IMR-90 (cell line): ENCODE data around the gene OR6P1. TPM values are rescaled to one million over a fixed set of nuclear protein-coding genes. Genes with fewer than 3 reads are reported as not detected.

Experiments
- ATAC-seq: fragments of 200-7000 bp; cut with Tn5 transposase; 2 replicates; pipeline ENCODE4 v1.9.1; 2020; ENCODE audit warnings: low read depth, mild to moderate bottlenecking, moderate library complexity
- BruUV-seq: library from RNA; stranded (reverse); fragments of 400-500 nt; replicated peaks from 2 replicates; lab custom pipeline; 2021; lab: Mats Ljungman, UMichigan
- CTCF ChIA-PET: fragments of 300-600 bp; formaldehyde crosslinking; extraction: SDS; loops from one replicate; lab custom pipeline; 2021; ENCODE audit warnings: antibody characterized with exemption; lab: Yijun Ruan, JAX
- POLR2A ChIA-PET: fragments of 300-600 bp; sonication (Branson Sonifier 250); formaldehyde crosslinking; loops from one replicate; lab custom pipeline; 2022; ENCODE audit warnings: antibody characterized with exemption; ENCODE audit not compliant: unreplicated experiment; lab: Charles Lee
- DNase-seq: peaks from one replicate; pipeline ENCODE4 v3.0.0; 2013
- H2AFZ ChIP-seq: replicated peaks from 2 replicates; pipeline ENCODE3; 2013; ENCODE audit warnings: low read length, mild to moderate bottlenecking; ENCODE audit not compliant: poor library complexity
- H2AK5ac ChIP-seq: 2 replicates; pipeline ENCODE4 v1.6.1; 2013; ENCODE audit warnings: low read depth, low read length, inconsistent platforms
- H2AK9ac ChIP-seq: replicated peaks from 2 replicates; pipeline ENCODE3; 2013; ENCODE audit warnings: mild to moderate bottlenecking, low read depth, low read length, moderate library complexity; ENCODE audit not compliant: poor library complexity
- H2BK120ac ChIP-seq: 2 replicates; pipeline ENCODE4 v1.6.1; 2013; ENCODE audit warnings: low read depth, low read length, inconsistent platforms
- H2BK15ac ChIP-seq: 3 replicates; pipeline ENCODE4 v1.6.1; 2013; ENCODE audit warnings: low read depth, low read length, inconsistent platforms
- H2BK20ac ChIP-seq: 2 replicates; pipeline ENCODE4 v1.6.1; 2013; ENCODE audit warnings: low read depth, mild to moderate bottlenecking, inconsistent platforms, low read length, moderate library complexity
- H2BK5ac ChIP-seq: 2 replicates; pipeline ENCODE4 v1.6.1; 2013; ENCODE audit warnings: mild to moderate bottlenecking, low read depth, low read length, inconsistent platforms; ENCODE audit not compliant: poor library complexity, severe bottlenecking
- H3K14ac ChIP-seq: replicated peaks from 2 replicates; pipeline ENCODE4 v1.6.1; 2013; ENCODE audit warnings: low read depth, low read length, inconsistent platforms
- H3K18ac ChIP-seq: 2 replicates; pipeline ENCODE4 v1.6.1; 2013; ENCODE audit warnings: low read depth, low read length, control low read depth
- H3K23ac ChIP-seq: 2 replicates; pipeline ENCODE4 v1.6.1; 2013; ENCODE audit warnings: low read depth, low read length, inconsistent platforms
- H3K27ac ChIP-seq: 2 replicates; pipeline ENCODE4 v1.5.1; 2013; ENCODE audit warnings: mild to moderate bottlenecking, control low read depth, low read length; ENCODE audit not compliant: insufficient read depth
- H3K27me3 ChIP-seq: 2 replicates; pipeline ENCODE4 v1.6.1; 2013; ENCODE audit warnings: low read length; ENCODE audit not compliant: control insufficient read depth, insufficient read depth
- H3K36me3 ChIP-seq: 2 replicates; pipeline ENCODE4 v1.6.1; 2013; ENCODE audit warnings: low read length, mixed read lengths; ENCODE audit not compliant: control insufficient read depth, insufficient read depth
- H3K4ac ChIP-seq: 2 replicates; pipeline ENCODE4 v1.6.1; 2013; ENCODE audit warnings: low read depth, low read length, inconsistent platforms
- H3K4me1 ChIP-seq: 2 replicates; pipeline ENCODE4 v1.6.1; 2013; ENCODE audit warnings: low read length, mixed read lengths; ENCODE audit not compliant: control insufficient read depth, insufficient read depth
- H3K4me2 ChIP-seq: 2 replicates; pipeline ENCODE4 v1.6.1; 2013; ENCODE audit warnings: low read depth, mild to moderate bottlenecking, control low read depth, low read length, moderate library complexity
- H3K4me3 ChIP-seq: 2 replicates; pipeline ENCODE4 v1.5.1; 2013; ENCODE audit warnings: low read depth, mild to moderate bottlenecking, control low read depth, low read length, moderate library complexity; ENCODE audit not compliant: insufficient read depth
- H3K56ac ChIP-seq: 2 replicates; pipeline ENCODE4 v1.6.1; 2013; ENCODE audit warnings: low read length, inconsistent platforms; ENCODE audit not compliant: insufficient read depth; ENCODE audit errors: extremely low read depth
- H3K79me1 ChIP-seq, 2 experiments: 2 replicates each; pipeline ENCODE4 v1.6.1; 2013; ENCODE audit warnings: low read length in 2 of 2, inconsistent platforms in 1 of 2, low read depth in 1 of 2
- H3K9ac ChIP-seq: 2 replicates; pipeline ENCODE4 v1.6.1; 2013; ENCODE audit warnings: low read depth, low read length, control low read depth
- H3K9me1 ChIP-seq: 2 replicates; pipeline ENCODE4 v1.6.1; 2013; ENCODE audit warnings: low read length, inconsistent platforms; ENCODE audit not compliant: insufficient read depth
- H3K9me3 ChIP-seq: 2 replicates; pipeline ENCODE4 v1.6.1; 2013; ENCODE audit warnings: low read length; ENCODE audit not compliant: control insufficient read depth, insufficient read depth
- H4K20me1 ChIP-seq: 2 replicates; pipeline ENCODE4 v1.6.1; 2013; ENCODE audit warnings: low read length, inconsistent platforms; ENCODE audit not compliant: insufficient read depth
- H4K5ac ChIP-seq: 2 replicates; pipeline ENCODE4 v1.6.1; 2013; ENCODE audit warnings: mild to moderate bottlenecking, low read depth, low read length, control low read depth
- H4K8ac ChIP-seq, 2 experiments: 2 replicates each; pipeline ENCODE4 v1.6.1; 2013; ENCODE audit warnings: low read depth in 2 of 2, low read length in 2 of 2, control low read depth in 1 of 2, inconsistent platforms in 1 of 2
- H4K91ac ChIP-seq: 2 replicates; pipeline ENCODE4 v1.6.1; 2013; ENCODE audit warnings: low read depth, low read length, inconsistent platforms; ENCODE audit not compliant: insufficient read depth
- BHLHE40 ChIP-seq: fragments of 150-350 bp; IDR thresholded peaks from 2 replicates; pipeline ENCODE4 v1.6.1; 2016; ENCODE audit warnings: mild to moderate bottlenecking, low read depth, low read length
- CEBPB ChIP-seq: IDR thresholded peaks from 2 replicates; pipeline ENCODE4 v1.6.1; 2012; ENCODE audit warnings: low read depth, low read length, improper control_type of control experiment
- CHD1 ChIP-seq: IDR thresholded peaks from 2 replicates; pipeline ENCODE4 v1.6.1; 2012; ENCODE audit warnings: low read depth, low read length, improper control_type of control experiment
- FOS ChIP-seq: fragments of 150-350 bp; IDR thresholded peaks from 2 replicates; pipeline ENCODE4 v1.6.1; 2016; ENCODE audit warnings: low read depth, low read length
- MAFK ChIP-seq: IDR thresholded peaks from 2 replicates; pipeline ENCODE4 v1.6.1; 2012; ENCODE audit warnings: low read depth, low read length, improper control_type of control experiment
- MAZ ChIP-seq: IDR thresholded peaks from 2 replicates; pipeline ENCODE4 v1.6.1; 2012; ENCODE audit warnings: low read depth, mild to moderate bottlenecking, low read length, improper control_type of control experiment, moderate library complexity, borderline replicate concordance
- MXI1 ChIP-seq: IDR thresholded peaks from 2 replicates; pipeline ENCODE4 v1.6.1; 2012; ENCODE audit warnings: low read depth, mild to moderate bottlenecking, low read length, moderate library complexity, borderline replicate concordance
- NFE2L2 ChIP-seq: fragments of 150-350 bp; IDR thresholded peaks from 2 replicates; pipeline ENCODE4 v1.6.1; 2016; ENCODE audit warnings: low read depth, mild to moderate bottlenecking, low read length
- POLR2A ChIP-seq: IDR thresholded peaks from 2 replicates; pipeline ENCODE4 v1.6.1; 2012; ENCODE audit warnings: mild to moderate bottlenecking, low read depth, low read length
- RAD21 ChIP-seq: IDR thresholded peaks from 2 replicates; pipeline ENCODE4 v1.6.1; 2012; ENCODE audit warnings: low read length, improper control_type of control experiment
- RCOR1 ChIP-seq: IDR thresholded peaks from 2 replicates; pipeline ENCODE4 v1.6.1; 2012; ENCODE audit warnings: mild to moderate bottlenecking, low read length, improper control_type of control experiment; ENCODE audit not compliant: insufficient replicate concordance
- RFX5 ChIP-seq: IDR thresholded peaks from 2 replicates; pipeline ENCODE4 v1.8.0; 2012; ENCODE audit warnings: low read depth, mild to moderate bottlenecking, low read length, moderate library complexity
- SMC3 ChIP-seq: fragments of 150-350 bp; IDR thresholded peaks from 2 replicates; pipeline ENCODE4 v1.6.1; 2016; ENCODE audit warnings: low read depth, mild to moderate bottlenecking, antibody characterized with exemption, low read length, moderate library complexity
- WGBS, 2 experiments: methylation state at CpG; one replicate each; pipeline versions ENCODE4 v1.1.5 to v1.1.7; 2013; ENCODE audit warnings: missing lambda C conversion rate in 2 of 2; ENCODE audit not compliant: insufficient read length in 1 of 2; ENCODE audit errors: extremely low coverage in 2 of 2; 5-methylcytosine and 5-hydroxymethylcytosine counted together
- dilution Hi-C: fragments of 300-500 bp; cut with HindIII; formaldehyde crosslinking; loops from one replicate; pipeline ENCODE4 v1.14.3; 2018; ENCODE audit warnings: low sequenced_read_pairs; ENCODE audit not compliant: unreplicated experiment
- in situ Hi-C: fragments of 300-500 bp; cut with MboI; formaldehyde crosslinking; loops from 3 replicates; pipeline ENCODE4 v1.14.3; 2019; ENCODE audit warnings: low sequenced_read_pairs, inconsistent platforms, mixed read lengths
- intact Hi-C: fragments of 100-400 bp; cut with micrococcal nuclease; formaldehyde crosslinking; loops from 2 replicates; pipeline ENCODE4 v1.10.0; 2022
- polyA plus RNA-seq, 3 experiments: library from polyadenylated mRNA; depleted of rRNA; stranded (reverse); fragments of >200 nt; gene quantifications; 2 replicates each; pipeline ENCODE4 v1.2.3, GENCODE V29; 2012; ENCODE audit warnings: low replicate concordance in 1 of 3
- total RNA-seq: library from RNA; depleted of rRNA; stranded (reverse); fragments of >200 nt; gene quantifications from 2 replicates; pipeline ENCODE4 v1.2.3, GENCODE V29; 2012
- TF ChIP-seq, protein P1 (sequence below): fragments of 150-350 bp; IDR thresholded peaks from 2 replicates; pipeline ENCODE4 v1.6.1; 2017; ENCODE audit warnings: mild to moderate bottlenecking, antibody characterized with exemption, low read length, low read depth
- TF ChIP-seq, protein P2 (sequence below): fragments of 150-350 bp; IDR thresholded peaks from 2 replicates; pipeline ENCODE4 v1.6.1; 2016; ENCODE audit warnings: low read depth, mild to moderate bottlenecking, low read length, moderate library complexity, borderline replicate concordance

The OR6P1 gene
- total and polyA plus RNA-seq, 2 of the 4 experiments (the other 2 are of a cell fraction), result not detected

DNA sequence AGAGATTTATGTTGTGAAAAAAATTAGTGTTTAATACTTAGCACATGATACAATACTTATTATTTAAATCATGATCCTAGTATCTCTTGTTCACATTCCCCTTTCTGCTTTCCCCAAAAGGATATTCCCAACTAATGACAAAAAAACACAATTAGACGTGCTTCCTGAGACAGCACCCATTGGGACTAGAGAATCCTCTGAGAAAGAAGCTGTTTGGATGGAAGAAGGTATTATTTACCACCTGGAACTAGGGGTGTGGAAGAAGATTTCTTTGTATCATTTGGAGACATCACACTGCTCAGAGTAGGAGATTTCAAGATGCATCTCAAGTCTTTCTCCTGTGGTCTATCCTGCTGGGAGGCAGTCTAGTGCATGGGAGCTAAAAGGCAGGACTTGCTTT is 34.6 kb upstream of the OR6P1 start, which contains the start of gene OR10Z1:
OR10Z1 (plus strand) TSS at position 301 of the 400 bp plus-strand sequence. CDS start 1,171 bp downstream, outside the sequence.
- no peaks in the 10 kb centered on the region for H3K27me3 ChIP-seq
- no peak within 1 kb of the TSS for H3K27ac ChIP-seq
- H3K4ac ChIP-seq, result no peak within 1 kb of the TSS
- H2BK120ac ChIP-seq, result no peak within 1 kb of the TSS
- dilution Hi-C loops (no loop called here), in situ Hi-C loops (no loop called here), intact Hi-C loops (no loop called here)
- H3K56ac ChIP-seq, result no peak within 1 kb of the TSS
- H2AK5ac ChIP-seq, result no peak within 1 kb of the TSS
- no peak within 1 kb of the TSS for H3K23ac ChIP-seq
- H3K14ac ChIP-seq, result no peak within 1 kb of the TSS
- ChIA-PET POLR2A (no interaction called here), CTCF (no interaction called here)
- TF ChIP-seq MXI1 (no peak), POLR2A (no peak), MAFK (no peak), RFX5 (no peak), NFE2L2 (no peak), BHLHE40 (no peak), MAZ (no peak), FOS (no peak), RAD21 (no peak), CEBPB (no peak), SMC3 (no peak), CHD1 (no peak), RCOR1 (no peak)
- TF ChIP-seq, protein P1, sequence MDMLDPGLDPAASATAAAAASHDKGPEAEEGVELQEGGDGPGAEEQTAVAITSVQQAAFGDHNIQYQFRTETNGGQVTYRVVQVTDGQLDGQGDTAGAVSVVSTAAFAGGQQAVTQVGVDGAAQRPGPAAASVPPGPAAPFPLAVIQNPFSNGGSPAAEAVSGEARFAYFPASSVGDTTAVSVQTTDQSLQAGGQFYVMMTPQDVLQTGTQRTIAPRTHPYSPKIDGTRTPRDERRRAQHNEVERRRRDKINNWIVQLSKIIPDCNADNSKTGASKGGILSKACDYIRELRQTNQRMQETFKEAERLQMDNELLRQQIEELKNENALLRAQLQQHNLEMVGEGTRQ, result no peak
- TF ChIP-seq, protein P2, sequence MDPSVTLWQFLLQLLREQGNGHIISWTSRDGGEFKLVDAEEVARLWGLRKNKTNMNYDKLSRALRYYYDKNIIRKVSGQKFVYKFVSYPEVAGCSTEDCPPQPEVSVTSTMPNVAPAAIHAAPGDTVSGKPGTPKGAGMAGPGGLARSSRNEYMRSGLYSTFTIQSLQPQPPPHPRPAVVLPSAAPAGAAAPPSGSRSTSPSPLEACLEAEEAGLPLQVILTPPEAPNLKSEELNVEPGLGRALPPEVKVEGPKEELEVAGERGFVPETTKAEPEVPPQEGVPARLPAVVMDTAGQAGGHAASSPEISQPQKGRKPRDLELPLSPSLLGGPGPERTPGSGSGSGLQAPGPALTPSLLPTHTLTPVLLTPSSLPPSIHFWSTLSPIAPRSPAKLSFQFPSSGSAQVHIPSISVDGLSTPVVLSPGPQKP, result no peak
- no peaks in the 10 kb centered on the region for H4K20me1 ChIP-seq
- no CpG with 5 or more reads among the region's 1 CpG for WGBS, 2 experiments
- H4K8ac ChIP-seq, result no peak within 1 kb of the TSS
- no peak within 1 kb of the TSS for H3K9ac ChIP-seq
- no peak within 1 kb of the TSS for H4K5ac ChIP-seq
- H3K4me3 ChIP-seq, result no peak within 1 kb of the TSS
- ATAC-seq (no peak), DNase-seq (no peak)
- no peak within 1 kb of the TSS for H3K4me2 ChIP-seq
- no peaks in the 10 kb centered on the region; the same call in 1 of the 2 replicates for H3K9me3 ChIP-seq
- no peak within 1 kb of the TSS for H2BK5ac ChIP-seq
- H2BK20ac ChIP-seq, result no peak within 1 kb of the TSS
- H2AK9ac ChIP-seq, result no peak within 1 kb of the TSS
- H3K79me1 ChIP-seq, result no peaks in the 10 kb centered on the region
- BruUV-seq, result no TSS peak
- no peak within 1 kb of the TSS for H3K18ac ChIP-seq
- H2AFZ ChIP-seq, result no peak within 1 kb of the TSS
- H3K4me1 ChIP-seq, result no peaks in the 10 kb centered on the region
- H3K36me3 ChIP-seq, result no peaks in the 10 kb centered on the region
- no peaks in the 10 kb centered on the region for H3K9me1 ChIP-seq
- no peak within 1 kb of the TSS for H4K91ac ChIP-seq
- no peak within 1 kb of the TSS for H2BK15ac ChIP-seq
